ENCODE results near the gene HNRNPF. TPM values are rescaled to one million over a fixed set of nuclear protein-coding genes. Genes with fewer than 3 reads are reported as not detected.

HNRNPF gene
- total RNA-seq, 1 donor from 2014 or later: 175 TPM

GRCh38 chr10:43384252-43385221 lies 24.4 kb downstream of the HNRNPF start:
- no peak for DNase-seq (ENCODE audit: low spot score)
- Histone ChIP-seq H3K9ac (no peak overlapping the region), H3K9me3 (ENCODE audit: low read depth) (no peaks in the 10 kb centered on the region), H3K36me3 (peaks cover 12% of the 10 kb centered on the region), H3K27me3 (no peaks in the 10 kb centered on the region), H3K27ac (peak overlapping the region; percentile 67), H3K4me1 (no peaks in the 10 kb centered on the region), H4K20me1 (ENCODE audit: low read depth) (peaks cover 56% of the 10 kb centered on the region), H2AFZ (replicated peaks) (no peak overlapping the region), H3K4me2 (no peak overlapping the region), H3F3A (ENCODE audit: low read depth) (peaks cover 52% of the 10 kb centered on the region), H3K4me3 (no peak overlapping the region), H3K79me2 (ENCODE audit: low read depth) (peaks cover 18% of the 10 kb centered on the region)
- H3K36me3 Mint-ChIP-seq: peaks cover 21% of the 10 kb centered on the region
- H3K4me3 Mint-ChIP-seq: no peak overlapping the region
- no peaks in the 10 kb centered on the region for H3K9me3 Mint-ChIP-seq
- TF ChIP-seq, protein P1, sequence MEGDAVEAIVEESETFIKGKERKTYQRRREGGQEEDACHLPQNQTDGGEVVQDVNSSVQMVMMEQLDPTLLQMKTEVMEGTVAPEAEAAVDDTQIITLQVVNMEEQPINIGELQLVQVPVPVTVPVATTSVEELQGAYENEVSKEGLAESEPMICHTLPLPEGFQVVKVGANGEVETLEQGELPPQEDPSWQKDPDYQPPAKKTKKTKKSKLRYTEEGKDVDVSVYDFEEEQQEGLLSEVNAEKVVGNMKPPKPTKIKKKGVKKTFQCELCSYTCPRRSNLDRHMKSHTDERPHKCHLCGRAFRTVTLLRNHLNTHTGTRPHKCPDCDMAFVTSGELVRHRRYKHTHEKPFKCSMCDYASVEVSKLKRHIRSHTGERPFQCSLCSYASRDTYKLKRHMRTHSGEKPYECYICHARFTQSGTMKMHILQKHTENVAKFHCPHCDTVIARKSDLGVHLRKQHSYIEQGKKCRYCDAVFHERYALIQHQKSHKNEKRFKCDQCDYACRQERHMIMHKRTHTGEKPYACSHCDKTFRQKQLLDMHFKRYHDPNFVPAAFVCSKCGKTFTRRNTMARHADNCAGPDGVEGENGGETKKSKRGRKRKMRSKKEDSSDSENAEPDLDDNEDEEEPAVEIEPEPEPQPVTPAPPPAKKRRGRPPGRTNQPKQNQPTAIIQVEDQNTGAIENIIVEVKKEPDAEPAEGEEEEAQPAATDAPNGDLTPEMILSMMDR (IDR thresholded peaks at IDR 0.05): no peak
- TF ChIP-seq EZH2phosphoT487 (IDR thresholded peaks at IDR 0.05) (no peak), EZH2 (IDR thresholded peaks at IDR 0.05) (no peak)
- no peaks in the 10 kb centered on the region for H3K27me3 Mint-ChIP-seq (ENCODE audit: insufficient read depth, low read depth)
- H3K4me1 Mint-ChIP-seq: no peaks in the 10 kb centered on the region
- H3K27ac Mint-ChIP-seq: no peak overlapping the region

GRCh38 chr10:43383204-43383971 lies 25.6 kb downstream of the HNRNPF start:
- no peak overlapping the region for H3K27ac Mint-ChIP-seq
- H3K27me3 Mint-ChIP-seq (ENCODE audit: insufficient read depth, low read depth): peaks cover 2% of the 10 kb centered on the region
- Histone ChIP-seq H3K27me3 (no peaks in the 10 kb centered on the region), H4K20me1 (ENCODE audit: low read depth) (peaks cover 44% of the 10 kb centered on the region), H3K4me2 (no peak overlapping the region), H3K4me3 (no peak overlapping the region), H3K36me3 (peaks cover 7% of the 10 kb centered on the region), H3K79me2 (ENCODE audit: low read depth) (peaks cover 7% of the 10 kb centered on the region), H2AFZ (replicated peaks) (no peak overlapping the region), H3K9me3 (ENCODE audit: low read depth) (no peaks in the 10 kb centered on the region), H3F3A (ENCODE audit: low read depth) (peaks cover 41% of the 10 kb centered on the region), H3K9ac (no peak overlapping the region), H3K27ac (no peak overlapping the region), H3K4me1 (no peaks in the 10 kb centered on the region)
- H3K4me3 Mint-ChIP-seq: no peak overlapping the region
- H3K36me3 Mint-ChIP-seq: peaks cover 19% of the 10 kb centered on the region
- no peak for TF ChIP-seq EZH2 (IDR thresholded peaks at IDR 0.05)
- no peak for TF ChIP-seq EZH2phosphoT487 (IDR thresholded peaks at IDR 0.05)
- H3K9me3 Mint-ChIP-seq: no peaks in the 10 kb centered on the region
- no peak for DNase-seq (ENCODE audit: low spot score)
- H3K4me1 Mint-ChIP-seq: no peaks in the 10 kb centered on the region

GRCh38 chr10:43380610-43381222 lies 28.3 kb downstream of the HNRNPF start:
- Histone ChIP-seq H3F3A (ENCODE audit: low read depth) (peaks cover 20% of the 10 kb centered on the region), H3K9me3 (ENCODE audit: low read depth) (no peaks in the 10 kb centered on the region), H3K79me2 (ENCODE audit: low read depth) (no peaks in the 10 kb centered on the region), H3K4me3 (no peak overlapping the region), H2AFZ (replicated peaks) (no peak overlapping the region), H3K4me1 (peaks cover 7% of the 10 kb centered on the region), H3K27ac (no peak overlapping the region), H3K36me3 (no peaks in the 10 kb centered on the region), H3K27me3 (no peaks in the 10 kb centered on the region), H3K4me2 (no peak overlapping the region), H4K20me1 (ENCODE audit: low read depth) (peaks cover 18% of the 10 kb centered on the region), H3K9ac (no peak overlapping the region)
- Mint-ChIP-seq H3K27me3 (ENCODE audit: insufficient read depth, low read depth) (peaks cover 3% of the 10 kb centered on the region), H3K4me3 (no peak overlapping the region), H3K27ac (no peak overlapping the region), H3K36me3 (peaks cover 1% of the 10 kb centered on the region), H3K4me1 (peaks cover 5% of the 10 kb centered on the region), H3K9me3 (no peaks in the 10 kb centered on the region)
- no peak for DNase-seq (ENCODE audit: low spot score)
- TF ChIP-seq, protein P1 (IDR thresholded peaks at IDR 0.05): peak; percentile 12
- TF ChIP-seq EZH2 (IDR thresholded peaks at IDR 0.05) (no peak), EZH2phosphoT487 (IDR thresholded peaks at IDR 0.05) (no peak)

Measured in neural progenitor cell (in vitro differentiated cells).